GM18517 (cell line): ENCODE measurements around the gene MPP2.
"Not testable (repeated sequence)": the region's sequence is repeated elsewhere in the genome, so short reads cannot be mapped to it uniquely, and the experiment has no call there.

Experiments used
- ATAC-seq: cut with Tn5 transposase; IDR thresholded peaks from one replicate; pipeline ENCODE4 v1.9.1; 2021; ENCODE audit warnings: mild to moderate bottlenecking, moderate library complexity; ENCODE audit not compliant: unreplicated experiment

MPP2 gene

DNA sequence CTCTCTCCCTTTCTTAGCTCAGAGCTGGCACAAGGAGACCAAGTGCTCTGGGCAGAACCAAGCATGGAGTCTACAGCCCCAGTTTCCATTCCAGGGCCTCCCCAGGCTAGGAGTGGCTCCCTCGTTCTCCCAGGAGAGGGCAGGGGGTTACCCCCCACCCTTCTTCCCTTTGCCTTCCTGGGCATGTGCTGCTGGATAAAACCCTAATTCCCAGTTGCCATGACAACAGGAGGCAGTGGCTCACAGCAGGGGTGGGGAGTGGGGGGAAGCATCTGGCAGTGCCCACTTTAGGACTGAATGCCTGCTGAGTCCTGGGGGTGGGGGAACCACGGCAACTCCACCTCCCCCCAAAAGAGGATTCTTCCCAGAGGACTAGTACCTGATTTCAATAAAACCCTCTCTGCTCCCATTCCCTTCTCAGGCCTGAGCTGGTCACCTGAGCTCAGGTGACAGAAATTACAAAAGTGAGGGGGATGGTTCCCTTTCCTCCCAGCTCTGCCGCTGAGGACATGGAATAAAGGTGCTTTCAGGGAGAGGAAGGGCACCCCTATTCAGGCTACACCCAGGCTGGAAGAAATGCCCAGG, 1.8 kb downstream of the MPP2 start:
- ATAC-seq, result no peak

DNA sequence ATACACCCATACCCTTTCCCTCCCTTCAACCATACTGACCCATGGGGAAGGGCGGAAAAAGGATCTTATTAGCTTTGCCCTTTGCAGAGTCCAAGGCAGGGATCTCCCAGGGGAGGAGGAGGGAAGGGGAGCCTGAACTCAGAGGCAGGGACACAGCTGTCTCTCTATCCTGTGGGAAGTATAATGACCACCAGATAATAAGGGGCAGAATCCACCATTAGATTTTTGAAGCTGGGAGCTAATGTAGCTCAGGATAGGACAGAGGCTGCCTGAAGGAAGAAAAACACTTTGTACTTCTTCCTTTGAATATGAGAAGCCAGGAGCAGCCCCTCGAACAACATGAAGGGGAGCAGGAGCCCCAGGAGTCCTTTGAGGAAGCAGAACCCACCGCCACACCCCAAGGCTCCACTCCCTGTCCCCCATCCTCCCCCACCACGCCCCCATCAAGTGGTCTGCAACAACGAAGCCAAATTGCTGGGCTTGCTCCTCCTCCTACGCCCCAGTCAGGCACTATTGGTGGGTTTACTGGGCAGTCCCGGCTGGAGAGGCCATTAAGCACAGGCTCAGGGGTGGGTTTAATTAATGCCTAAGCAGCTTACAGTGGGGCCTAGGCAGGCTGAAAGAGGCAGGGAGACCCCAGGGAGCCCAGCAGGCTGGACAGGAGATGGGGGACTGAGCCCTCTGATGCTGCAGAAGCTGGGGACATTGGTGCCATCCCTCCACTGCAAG, 5.3 kb downstream of the MPP2 start:
- ATAC-seq, result no peak

DNA sequence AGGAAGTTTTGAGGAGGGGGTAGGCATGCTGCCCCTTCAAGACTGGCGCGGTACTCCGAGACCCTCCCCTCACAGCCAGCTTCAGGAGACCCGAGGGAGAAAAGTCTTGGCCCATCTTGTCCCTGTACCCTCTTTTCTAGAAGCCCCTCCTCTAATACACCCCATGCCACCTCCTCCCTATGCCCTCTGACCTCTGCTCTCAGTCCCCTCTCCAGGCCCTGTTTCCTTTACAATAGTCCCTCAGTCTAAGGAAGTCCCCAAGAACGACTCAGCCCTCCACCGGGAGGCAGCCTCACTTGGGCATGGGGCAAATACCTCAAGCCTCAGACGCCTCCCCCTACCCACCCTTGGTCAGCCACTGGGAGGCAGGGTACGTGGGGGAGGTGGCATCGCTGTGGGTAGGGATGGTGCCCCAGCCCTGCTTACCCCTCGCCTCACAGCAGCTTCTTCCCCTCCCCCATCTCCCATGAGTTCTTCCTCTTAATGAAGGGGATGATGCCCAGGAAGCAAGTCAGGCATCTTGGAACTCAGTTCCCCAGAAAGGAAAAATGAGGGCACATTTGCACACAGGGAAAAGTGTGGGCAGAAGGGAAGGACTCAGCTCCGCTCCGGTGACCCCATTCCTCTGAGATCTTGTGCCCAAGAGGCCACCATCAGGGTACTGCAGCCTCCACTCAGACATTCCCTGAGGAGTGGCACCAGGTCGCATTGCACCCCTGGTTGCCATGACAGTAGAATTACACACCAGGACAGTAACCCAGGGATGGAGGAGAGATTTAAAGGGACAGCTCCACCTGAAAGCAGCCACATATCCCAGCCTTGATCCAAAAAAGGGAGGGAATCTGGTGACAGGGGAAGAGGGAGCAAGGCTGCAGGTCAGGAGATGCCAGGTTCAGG, 6.2 kb downstream of the MPP2 start:
- no peak for ATAC-seq

DNA sequence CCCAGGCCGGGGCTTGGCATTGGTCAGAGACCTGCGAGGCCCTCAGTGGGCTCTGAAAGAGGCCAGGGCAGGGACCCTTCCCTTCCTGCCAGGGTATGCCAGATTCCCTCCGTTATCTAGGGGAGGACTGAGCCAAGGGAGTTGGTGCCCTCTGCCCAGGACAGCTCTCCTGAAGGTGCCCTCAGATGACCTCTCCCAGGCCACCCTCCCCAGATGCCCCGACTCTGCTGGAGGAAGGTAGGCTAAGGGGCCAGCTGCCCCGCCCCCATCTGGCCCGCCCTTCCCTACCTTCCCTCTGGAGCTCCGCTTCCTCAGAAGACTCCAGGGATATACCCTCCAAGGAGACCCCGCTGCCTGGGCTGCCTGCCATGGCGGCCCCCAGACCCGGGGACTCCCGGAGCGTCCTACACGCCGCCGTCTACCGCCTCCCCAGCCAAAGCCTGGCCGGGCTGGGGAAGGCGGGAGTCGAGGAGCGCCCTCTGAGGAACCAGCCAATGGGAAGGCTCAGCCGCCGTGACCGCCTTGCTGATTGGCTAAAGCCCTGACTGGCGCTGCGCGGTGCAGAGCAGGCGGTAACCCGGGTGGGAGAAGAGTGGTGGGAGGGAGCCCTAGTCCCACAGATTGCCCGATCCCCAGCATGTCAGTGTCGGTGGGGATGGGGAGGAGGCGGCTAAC, 7.0 kb downstream of the MPP2 start:
- no peak for ATAC-seq

GRCh38 chr17:43898446-43898845, 8.9 kb downstream of the MPP2 start:
- no peak for ATAC-seq

GRCh38 chr17:43897831-43898230, 9.5 kb downstream of the MPP2 start:
- no peak for ATAC-seq

DNA sequence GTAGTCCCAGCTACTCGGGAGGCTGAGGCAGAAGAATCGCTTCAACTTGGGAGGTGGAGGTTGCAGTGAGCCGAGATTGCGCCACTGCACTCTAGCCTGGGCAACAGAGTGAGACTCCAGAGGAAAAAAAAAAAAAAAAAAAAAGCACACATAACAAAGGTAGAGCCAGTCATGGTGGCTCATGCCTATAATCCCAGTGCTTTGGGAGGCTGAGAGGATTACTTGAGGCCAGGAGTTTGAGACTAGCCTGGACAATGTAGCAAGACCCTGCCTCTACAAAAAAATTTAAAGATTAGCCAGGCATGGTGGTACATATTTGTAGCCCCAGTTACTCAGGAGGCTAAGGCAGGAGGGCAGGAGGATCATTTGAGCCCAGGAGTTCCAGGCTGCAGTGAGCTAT, 12.8 kb downstream of the MPP2 start:
- ATAC-seq, result not testable (repeated sequence)

GRCh38 chr17:43892647-43892952, 14.7 kb downstream of the MPP2 start:
- no peak for ATAC-seq

GRCh38 chr17:43891851-43892646, 15.3 kb downstream of the MPP2 start:
- no peak for ATAC-seq

- no peak for ATAC-seq
Measured at GRCh38 chr17:43890240-43890639, 17.1 kb downstream of the MPP2 start.

GRCh38 chr17:43888548-43888947, 18.8 kb downstream of the MPP2 start:
- ATAC-seq, result no peak

- no peak for ATAC-seq
Measured at GRCh38 chr17:43882761-43883415, 24.4 kb downstream of the MPP2 start.

- ATAC-seq, result no peak
Measured at GRCh38 chr17:43881758-43882505, 25.4 kb downstream of the MPP2 start.

DNA sequence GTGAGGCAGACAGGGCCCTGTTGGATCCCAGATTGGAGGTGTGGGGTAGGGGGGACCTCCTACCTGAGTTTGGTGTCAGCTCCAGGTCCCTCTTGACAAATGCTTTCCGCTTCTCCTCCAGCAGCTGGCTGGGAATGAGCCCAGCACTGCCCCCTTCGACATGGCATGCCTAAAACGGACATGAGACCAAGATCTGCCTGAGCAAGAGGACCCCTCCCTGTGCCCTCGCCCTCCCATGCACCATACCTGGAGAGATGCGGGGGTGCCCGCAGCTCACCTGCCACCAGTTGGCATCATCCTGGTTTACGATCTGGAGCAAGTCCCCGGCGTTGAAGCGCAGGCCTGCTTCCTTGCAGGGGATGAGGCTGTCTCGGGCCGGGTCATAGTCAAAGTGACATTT, 26.2 kb downstream of the MPP2 start:
- no peak for ATAC-seq

- ATAC-seq, result no peak
Measured at GRCh38 chr17:43880420-43880991, 26.8 kb downstream of the MPP2 start.

DNA sequence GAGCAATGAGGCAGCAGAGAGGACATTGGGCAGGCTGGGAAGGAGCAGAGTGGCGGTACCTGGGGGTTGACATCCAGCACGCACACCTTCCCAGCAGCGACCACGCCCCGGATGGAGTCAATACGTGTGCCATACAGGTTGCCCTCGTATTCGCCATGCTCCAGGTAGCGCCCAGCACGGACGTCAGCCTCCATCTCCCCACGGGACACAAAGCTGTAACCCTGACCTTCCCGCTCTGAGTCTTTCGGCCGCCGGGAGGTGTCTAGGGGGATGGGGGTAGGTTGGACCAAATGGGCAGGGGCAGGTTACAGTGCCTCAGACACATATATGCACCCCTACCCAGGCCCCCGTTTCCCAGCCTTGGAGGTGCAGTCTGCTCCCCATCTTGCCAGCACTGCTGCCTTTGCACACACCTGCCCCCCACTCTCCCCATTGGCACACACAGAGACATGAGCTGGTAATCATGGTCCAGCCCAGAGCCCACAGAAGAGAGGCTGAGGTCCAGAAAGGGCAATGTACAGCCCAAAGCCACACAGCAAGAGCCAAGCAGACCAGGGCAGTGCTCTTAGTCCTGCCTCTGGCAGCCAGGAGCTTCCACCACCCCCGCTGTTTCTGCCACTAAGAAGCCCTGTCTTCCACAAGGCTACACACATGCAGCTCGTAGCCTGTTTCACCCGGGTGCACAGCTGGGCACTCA, 27.5 kb downstream of the MPP2 start:
- ATAC-seq, result no peak

DNA sequence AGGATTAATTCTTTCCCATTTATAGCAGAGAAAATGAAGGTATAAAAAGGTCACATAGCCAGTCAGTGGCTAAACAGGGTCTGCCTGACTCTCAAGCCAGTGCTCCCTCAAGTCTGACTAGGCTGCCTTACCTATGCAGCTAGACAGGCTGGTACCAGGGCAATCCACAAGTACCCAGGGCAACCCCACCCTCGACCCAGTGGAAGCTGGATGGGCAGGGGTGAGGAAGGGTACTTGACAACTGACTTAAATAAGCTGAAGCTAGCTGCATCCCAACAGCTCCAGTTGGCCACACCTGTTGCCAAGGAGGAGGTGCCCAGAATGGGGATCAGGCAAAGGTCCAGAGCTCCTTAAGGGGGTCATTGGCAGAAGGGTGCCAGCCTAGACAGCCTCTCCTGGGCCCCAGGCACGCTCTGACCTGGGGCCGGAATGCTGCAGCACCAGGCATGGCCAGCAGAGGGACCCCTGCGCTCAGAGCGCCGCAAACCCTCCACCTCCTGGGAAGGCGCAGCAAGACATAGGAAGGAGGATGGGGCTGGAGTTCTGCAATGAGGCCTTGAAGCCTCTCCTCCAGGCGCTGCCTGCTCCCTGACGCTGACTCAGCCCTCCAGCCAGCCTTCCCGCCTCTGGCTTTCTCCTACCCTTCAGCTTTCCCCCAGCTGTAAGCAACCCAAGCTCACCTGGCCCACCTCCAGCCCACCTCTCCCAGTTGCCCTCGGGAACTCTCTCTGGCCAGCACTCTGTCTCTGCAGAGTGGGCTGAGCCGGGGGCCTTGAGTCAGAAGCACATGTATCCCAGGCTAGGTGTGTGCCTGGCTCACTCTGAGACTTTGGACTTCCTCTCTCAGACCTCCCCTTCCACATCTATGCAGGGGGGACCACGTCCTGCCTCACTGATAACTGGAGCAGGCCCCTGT, 28.8 kb downstream of the MPP2 start:
- ATAC-seq, result no peak
